Left lung (tissue), 10 donors: Measurements from ENCODE around the gene SLC22A13. TPM values are rescaled to one million over a fixed set of nuclear protein-coding genes. Genes with fewer than 3 reads are reported as not detected.

ENCODE experiments used
- ATAC-seq: fragments of 200-7000 bp; cut with Tn5 transposase; one replicate; pipeline ENCODE4 v1.9.1; 2020; ENCODE audit warnings: moderate library complexity
- DNase-seq, 4 donors: peaks; one replicate each; pipeline ENCODE4 v3.0.0-alpha.2; 2013 to 2020
- H3K27ac ChIP-seq, 2 donors: fragments of 200-600 bp; sonication (generic) in 1 of 2; one replicate each; pipeline versions ENCODE4 v1.5.0 to v1.8.0; 2020 to 2021
- H3K27me3 ChIP-seq, 2 donors: fragments of 200-600 bp; sonication (generic) in 1 of 2; one replicate each; pipeline versions ENCODE4 v1.5.0 to v1.8.0; 2020 to 2021
- H3K36me3 ChIP-seq, 2 donors: fragments of 200-600 bp; sonication (generic) in 1 of 2; one replicate each; pipeline versions ENCODE4 v1.5.0 to v1.8.0; 2020 to 2021
- H3K4me1 ChIP-seq, 2 donors: fragments of 200-600 bp; one replicate each; pipeline ENCODE4 v1.8.0; 2021
- H3K4me3 ChIP-seq, 2 donors: fragments of 200-600 bp; sonication (generic) in 1 of 2; one replicate each; pipeline versions ENCODE4 v1.5.0 to v1.8.0; 2020 to 2021; ENCODE audit warnings: mild to moderate bottlenecking in 1 of 2
- H3K9me3 ChIP-seq, 2 donors: fragments of 200-600 bp; sonication (generic) in 1 of 2; one replicate each; pipeline versions ENCODE4 v1.5.0 to v1.8.0; 2020 to 2021
- intact Hi-C, 2 donors: fragments of 100-400 bp; cut with DNase I; formaldehyde crosslinking; loops; one replicate each; pipeline versions ENCODE4 v1.11.2 to v1.14.2; 2022
- polyA plus RNA-seq, 6 donors: library from polyadenylated mRNA; unstranded; fragments of 120-200 nt; gene quantifications; one replicate each; pipeline ENCODE4 v1.2.1, GENCODE V29; 2013; ENCODE audit not compliant: insufficient read length in 6 of 6
- total RNA-seq, 2 donors: library from RNA; stranded (reverse); fragmentation: NEBNext Ultra II Directional; extraction: Animal tissue kit (Norgen Biotek cat#: 25700); gene quantifications; one replicate each; pipeline ENCODE4 v1.2.1, GENCODE V29; 2021
- TF ChIP-seq, protein P1 (sequence below), 2 donors: fragments of 200-600 bp; sonication (generic) in 1 of 2; IDR thresholded peaks; one replicate each; pipeline versions ENCODE4 v1.5.0 to v1.8.0; 2021; ENCODE audit warnings: antibody characterized with exemption in 2 of 2
- donor health status: DM: no; HTN: yes; CAD: no.
- donor health status: DM: no; HTN: no; CAD: no.

The SLC22A13 gene
- total and polyA plus RNA-seq, 8 donors: 0.11 to 0.68 (median 0.36) TPM

DNA sequence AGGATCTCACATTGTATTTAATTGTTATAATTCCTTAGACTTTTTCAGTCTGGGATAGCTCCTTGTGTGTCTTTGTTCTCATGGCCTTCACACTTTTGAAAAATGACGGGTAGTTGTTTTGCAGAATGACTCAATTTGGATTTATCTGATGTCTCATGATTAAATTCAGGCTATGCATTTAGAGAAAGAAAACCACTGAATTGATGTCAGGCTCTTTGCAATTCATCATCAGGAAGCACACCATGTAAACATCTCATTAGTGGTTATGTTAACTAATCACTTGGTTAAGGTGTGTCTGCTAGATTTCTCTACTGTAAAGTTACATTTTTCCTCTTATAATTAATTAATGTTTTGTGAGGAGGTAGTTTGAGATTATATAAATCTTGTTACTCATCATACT, 8.0 kb upstream of the SLC22A13 start:
- DNase-seq (no peak), ATAC-seq (no peak)
- Histone ChIP-seq H3K27ac (no peak overlapping the region), H3K4me1 (no peaks in the 10 kb centered on the region), H3K27me3 (no peaks in the 10 kb centered on the region), H3K9me3 (no peaks in the 10 kb centered on the region), H3K4me3 (no peak overlapping the region), H3K36me3 (peaks cover 0 to 28% of the 10 kb centered on the region in 2 donors)
- TF ChIP-seq, protein P1, sequence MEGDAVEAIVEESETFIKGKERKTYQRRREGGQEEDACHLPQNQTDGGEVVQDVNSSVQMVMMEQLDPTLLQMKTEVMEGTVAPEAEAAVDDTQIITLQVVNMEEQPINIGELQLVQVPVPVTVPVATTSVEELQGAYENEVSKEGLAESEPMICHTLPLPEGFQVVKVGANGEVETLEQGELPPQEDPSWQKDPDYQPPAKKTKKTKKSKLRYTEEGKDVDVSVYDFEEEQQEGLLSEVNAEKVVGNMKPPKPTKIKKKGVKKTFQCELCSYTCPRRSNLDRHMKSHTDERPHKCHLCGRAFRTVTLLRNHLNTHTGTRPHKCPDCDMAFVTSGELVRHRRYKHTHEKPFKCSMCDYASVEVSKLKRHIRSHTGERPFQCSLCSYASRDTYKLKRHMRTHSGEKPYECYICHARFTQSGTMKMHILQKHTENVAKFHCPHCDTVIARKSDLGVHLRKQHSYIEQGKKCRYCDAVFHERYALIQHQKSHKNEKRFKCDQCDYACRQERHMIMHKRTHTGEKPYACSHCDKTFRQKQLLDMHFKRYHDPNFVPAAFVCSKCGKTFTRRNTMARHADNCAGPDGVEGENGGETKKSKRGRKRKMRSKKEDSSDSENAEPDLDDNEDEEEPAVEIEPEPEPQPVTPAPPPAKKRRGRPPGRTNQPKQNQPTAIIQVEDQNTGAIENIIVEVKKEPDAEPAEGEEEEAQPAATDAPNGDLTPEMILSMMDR (IDR thresholded peaks at IDR 0.05): no peak
- intact Hi-C loops: no loop called here

GRCh38 chr3:38260474-38260873, 5.1 kb upstream of the SLC22A13 start:
- ATAC-seq: no peak
- Histone ChIP-seq H3K27me3 (no peaks in the 10 kb centered on the region), H3K9me3 (no peaks in the 10 kb centered on the region), H3K4me1 (no peaks in the 10 kb centered on the region), H3K36me3 (no peaks in the 10 kb centered on the region), H3K4me3 (no peak overlapping the region), H3K27ac (no peak overlapping the region)
- no peak for DNase-seq
- intact Hi-C loops: no loop called here
- TF ChIP-seq, protein P1 (IDR thresholded peaks at IDR 0.05): no peak

- intact Hi-C loops: no loop called here
- Histone ChIP-seq H3K4me1 (peaks cover 0 to 9% of the 10 kb centered on the region in 2 donors), H3K27me3 (no peaks in the 10 kb centered on the region), H3K9me3 (no peaks in the 10 kb centered on the region), H3K36me3 (no peaks in the 10 kb centered on the region), H3K27ac (no peak overlapping the region), H3K4me3 (no peak overlapping the region)
- ATAC-seq (no peak), DNase-seq (no peak)
- TF ChIP-seq, protein P1 (IDR thresholded peaks at IDR 0.05): no peak
Observed at GRCh38 chr3:38264353-38264771, 1.2 kb upstream of the SLC22A13 start.

GRCh38 chr3:38264779-38265178, 833 bp upstream of the SLC22A13 start:
- intact Hi-C loops: no loop called here
- Histone ChIP-seq H3K36me3 (no peaks in the 10 kb centered on the region), H3K27ac (no peak overlapping the region), H3K27me3 (no peaks in the 10 kb centered on the region), H3K4me1 (peaks cover 0 to 9% of the 10 kb centered on the region in 2 donors), H3K9me3 (no peaks in the 10 kb centered on the region), H3K4me3 (no peak overlapping the region)
- DNase-seq (no peak), ATAC-seq (no peak)
- TF ChIP-seq, protein P1 (IDR thresholded peaks at IDR 0.05): no peak

DNA sequence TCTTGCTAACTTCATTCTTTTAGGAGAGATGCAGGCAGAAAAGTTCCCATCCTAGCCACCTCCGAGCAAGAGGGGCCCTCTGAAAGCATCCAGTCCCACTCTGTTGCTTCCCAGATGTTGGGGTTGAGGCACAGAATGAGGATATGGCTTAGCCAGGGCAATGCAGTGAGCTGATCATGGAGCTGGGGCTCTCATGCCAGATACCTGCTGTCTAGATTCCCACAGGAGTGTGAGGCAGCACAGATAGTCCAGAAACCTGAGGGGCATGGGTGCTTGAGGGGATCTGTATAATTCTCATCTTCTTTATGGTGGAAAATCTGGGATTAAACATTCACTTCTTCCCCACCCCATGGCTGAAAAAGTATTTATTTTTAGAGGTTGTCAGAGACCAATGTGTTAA, 1.2 kb downstream of the SLC22A13 start:
- Histone ChIP-seq H3K4me1 (peaks cover 0 to 9% of the 10 kb centered on the region in 2 donors), H3K9me3 (no peaks in the 10 kb centered on the region), H3K36me3 (no peaks in the 10 kb centered on the region), H3K27ac (no peak overlapping the region), H3K4me3 (no peak overlapping the region), H3K27me3 (no peaks in the 10 kb centered on the region)
- intact Hi-C loops: no loop called here
- TF ChIP-seq, protein P1 (IDR thresholded peaks at IDR 0.05): no peak
- DNase-seq (no peak), ATAC-seq (no peak)
